HG03432 (cell line): ENCODE data around the gene CHURC1.

Experiments used
- ATAC-seq: cut with Tn5 transposase; IDR thresholded peaks from one replicate; pipeline ENCODE4 v1.9.1; 2021; ENCODE audit warnings: mild to moderate bottlenecking, moderate library complexity; ENCODE audit not compliant: unreplicated experiment

CHURC1 gene

DNA sequence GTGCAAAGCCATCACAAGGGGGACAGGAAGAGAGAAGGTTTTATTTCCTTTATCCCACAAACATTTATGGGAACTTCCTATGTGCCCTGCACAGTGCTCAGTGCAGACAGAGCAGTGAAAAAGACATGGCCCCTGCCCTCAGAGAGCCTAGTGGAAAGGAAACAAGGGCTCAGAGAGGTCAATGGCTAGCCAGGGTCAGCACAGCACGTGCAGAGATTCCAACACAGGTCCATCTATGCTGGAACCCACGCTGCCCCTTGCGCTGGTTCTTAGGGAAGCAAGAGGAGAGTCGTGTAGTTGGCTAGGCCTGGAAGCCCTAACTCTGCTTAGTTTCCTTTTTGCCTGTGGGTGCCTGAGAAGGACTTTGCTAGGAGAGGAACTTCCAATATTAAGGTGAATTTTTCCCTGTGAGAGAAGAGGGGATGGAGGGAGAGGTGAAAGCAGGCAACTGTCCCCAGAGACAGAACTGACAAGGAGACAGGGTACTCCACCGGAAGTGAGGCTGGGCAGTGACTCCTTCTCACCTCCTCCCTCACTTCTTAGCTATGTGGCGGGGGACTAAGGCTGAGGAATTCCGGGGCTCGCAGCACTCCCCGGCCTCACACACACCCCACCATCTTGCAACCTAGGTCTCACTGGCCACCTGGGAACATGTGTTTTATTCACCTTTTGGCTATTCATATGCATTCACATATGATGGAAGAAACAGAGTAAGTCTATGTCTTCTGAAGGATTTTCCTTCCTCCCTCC is 40.4 kb downstream of the CHURC1 start:
- ATAC-seq: no peak

DNA sequence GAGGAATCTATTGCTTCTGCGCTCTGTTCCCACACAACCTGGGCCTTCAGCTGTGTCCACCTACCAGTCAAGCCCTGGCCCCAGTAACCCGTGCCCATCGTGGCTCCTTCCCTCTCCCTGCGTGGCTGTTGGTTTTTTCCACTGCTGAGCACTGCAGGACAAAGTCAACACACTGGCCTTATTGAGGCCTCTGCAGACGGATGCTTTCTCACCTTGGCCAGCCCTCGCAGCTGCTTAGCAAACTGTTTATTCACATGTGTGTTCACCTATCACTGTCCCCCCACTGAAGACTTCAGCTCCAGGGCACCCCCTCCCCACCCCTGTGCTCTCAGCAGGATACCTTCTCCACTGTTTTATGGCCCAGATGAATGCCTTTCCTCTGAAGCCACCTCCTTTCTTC is 41.0 kb downstream of the CHURC1 start:
- ATAC-seq: no peak

- no peak for ATAC-seq
Measured at GRCh38 chr14:64956697-64957406, 42.6 kb downstream of the CHURC1 start.

DNA sequence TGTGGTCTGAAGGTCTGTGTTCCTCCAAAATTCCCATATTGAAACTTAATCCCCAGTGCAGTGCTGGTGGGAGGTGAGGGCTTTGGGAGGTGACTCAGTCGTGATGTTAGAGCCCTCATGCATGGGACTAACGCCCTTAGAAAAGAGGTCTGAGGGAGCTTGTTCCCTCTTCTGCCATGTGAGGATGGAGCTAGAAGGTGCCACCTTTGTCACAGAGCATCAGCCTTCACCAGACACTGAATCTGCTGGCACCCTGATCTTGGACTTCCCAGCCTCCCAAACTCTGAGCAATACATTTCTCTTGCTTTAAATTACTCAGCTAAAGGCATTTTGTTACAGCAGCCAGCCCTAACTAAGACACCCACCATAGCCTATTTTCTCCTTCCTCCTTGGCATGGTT is 43.9 kb downstream of the CHURC1 start:
- no peak for ATAC-seq

GRCh38 chr14:64958743-64959142 is 44.5 kb downstream of the CHURC1 start:
- ATAC-seq: no peak

GRCh38 chr14:64960762-64961276 is 46.6 kb downstream of the CHURC1 start:
- no peak for ATAC-seq

DNA sequence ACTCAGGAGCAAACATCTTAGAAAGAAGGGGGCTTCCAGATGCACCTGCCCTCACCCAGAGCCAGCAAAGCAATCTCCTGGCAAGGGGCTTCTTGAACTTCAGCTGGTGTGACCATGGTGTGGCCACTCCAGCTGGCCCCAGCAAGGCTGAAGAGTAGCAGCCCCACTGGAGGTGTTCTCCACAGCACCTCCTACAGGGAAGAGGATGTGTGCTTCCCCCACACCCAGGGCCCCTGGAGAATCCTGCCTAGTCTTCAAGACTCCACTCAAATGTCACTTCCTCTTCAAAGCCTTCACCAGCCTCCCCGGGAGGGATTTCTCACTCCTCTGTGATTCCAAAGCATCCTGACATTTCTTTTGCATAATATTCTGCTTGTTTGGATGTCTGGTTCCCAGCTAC is 49.4 kb downstream of the CHURC1 start:
- ATAC-seq: no peak

DNA sequence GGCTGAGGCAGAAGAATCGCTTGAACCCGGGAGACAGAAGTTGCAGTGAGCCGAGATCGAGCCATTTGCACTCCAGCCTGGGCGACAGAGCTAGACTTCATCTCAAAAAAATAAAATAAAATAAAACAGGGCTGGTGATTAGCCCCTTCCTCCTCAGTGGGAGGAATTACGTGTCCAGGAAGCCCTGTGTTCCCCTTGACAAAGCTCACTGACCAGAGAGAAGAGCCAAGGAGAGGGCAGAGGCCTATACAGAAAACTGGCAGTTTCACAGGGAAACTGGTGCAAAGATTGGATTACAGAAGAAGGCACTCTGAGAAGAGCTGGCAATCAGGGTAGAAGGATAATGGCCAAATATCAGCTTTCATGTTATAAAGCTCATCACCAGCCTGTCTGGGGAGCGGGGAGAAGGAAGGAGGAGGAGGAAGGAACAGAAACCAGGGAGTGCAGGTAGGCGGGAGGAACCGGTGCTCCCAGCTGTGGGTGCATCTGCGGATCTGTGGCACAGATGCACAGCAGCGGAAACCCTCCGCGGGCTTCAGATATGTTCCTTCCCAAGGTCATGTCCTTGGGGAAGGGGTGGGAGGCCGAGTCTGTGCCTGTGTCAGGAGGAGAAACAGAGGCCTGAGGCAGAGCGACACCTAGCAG is 51.2 kb downstream of the CHURC1 start:
- ATAC-seq: no peak

- ATAC-seq: no peak
Measured at GRCh38 chr14:64966976-64967375, 52.7 kb downstream of the CHURC1 start.

DNA sequence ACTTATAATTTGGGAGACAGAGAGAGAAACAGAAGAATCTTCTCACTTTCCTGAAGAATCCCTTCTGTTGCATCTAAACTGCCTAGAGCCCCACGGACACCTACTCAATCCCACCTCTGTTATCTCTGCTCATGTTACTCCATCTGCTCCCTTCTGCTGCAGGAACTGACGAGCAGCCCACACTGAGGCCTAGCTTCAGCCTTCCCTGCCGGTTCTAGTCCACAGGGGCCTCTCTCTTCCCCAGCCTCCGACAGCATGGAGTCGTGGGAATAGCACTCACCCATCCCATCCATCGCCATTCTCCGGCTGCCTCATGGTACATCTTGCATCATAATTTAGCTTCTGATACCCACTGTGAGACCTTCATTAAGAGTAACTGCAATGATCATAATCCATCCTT is 53.9 kb downstream of the CHURC1 start:
- no peak for ATAC-seq

DNA sequence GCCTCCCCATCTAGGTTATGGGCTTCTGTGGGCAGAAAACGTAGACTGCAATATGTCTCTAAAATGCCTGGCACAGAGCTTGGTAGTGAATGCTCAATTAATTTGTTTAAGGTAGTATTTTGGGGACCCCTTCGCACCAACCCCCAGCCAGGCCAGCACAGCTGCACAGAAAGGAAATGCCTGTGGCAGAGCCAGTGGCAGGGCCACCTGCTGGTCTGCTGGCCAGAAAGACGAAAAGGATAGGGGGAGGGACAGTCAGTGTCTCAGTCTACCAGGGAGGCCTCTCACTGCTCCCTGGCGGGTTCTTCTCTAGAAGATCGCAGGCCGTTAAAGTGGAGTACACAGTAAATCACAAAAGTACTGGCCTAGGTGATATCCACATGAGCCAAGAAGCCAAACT is 54.4 kb downstream of the CHURC1 start:
- no peak for ATAC-seq

GRCh38 chr14:64970041-64970440 is 55.8 kb downstream of the CHURC1 start:
- ATAC-seq: no peak

- no peak for ATAC-seq
Measured at GRCh38 chr14:64970776-64971477, 56.7 kb downstream of the CHURC1 start.

DNA sequence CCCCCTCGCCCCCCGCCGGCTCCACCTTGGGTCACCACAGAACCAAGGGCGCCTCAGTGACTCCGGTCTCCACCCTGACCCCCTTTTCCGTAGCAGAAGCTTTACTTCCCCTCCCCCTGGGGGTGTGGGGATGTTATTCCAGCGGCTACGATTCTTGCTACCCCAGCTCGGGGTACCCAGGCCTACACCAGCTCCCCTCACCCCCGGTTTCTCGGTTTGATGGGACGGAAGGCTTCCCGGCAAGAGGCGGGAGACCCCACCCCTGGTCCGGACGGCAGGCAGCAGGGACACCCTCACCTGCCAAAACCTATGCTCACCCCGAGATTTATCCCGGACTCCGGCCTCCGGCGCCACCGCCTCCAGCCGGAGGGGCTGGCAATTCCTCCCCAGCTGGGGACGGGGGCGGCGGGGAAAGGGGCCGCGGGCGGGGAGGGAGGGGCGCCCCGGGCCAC is 57.3 kb downstream of the CHURC1 start:
- ATAC-seq: no peak

GRCh38 chr14:64971943-64972791 is 57.9 kb downstream of the CHURC1 start, which contains the start of gene RAB15:
Gene RAB15 (minus strand): TSS chr14:64972336. CDS start chr14:64972076, 260 bp downstream.
- ATAC-seq: peak; percentile 60

DNA sequence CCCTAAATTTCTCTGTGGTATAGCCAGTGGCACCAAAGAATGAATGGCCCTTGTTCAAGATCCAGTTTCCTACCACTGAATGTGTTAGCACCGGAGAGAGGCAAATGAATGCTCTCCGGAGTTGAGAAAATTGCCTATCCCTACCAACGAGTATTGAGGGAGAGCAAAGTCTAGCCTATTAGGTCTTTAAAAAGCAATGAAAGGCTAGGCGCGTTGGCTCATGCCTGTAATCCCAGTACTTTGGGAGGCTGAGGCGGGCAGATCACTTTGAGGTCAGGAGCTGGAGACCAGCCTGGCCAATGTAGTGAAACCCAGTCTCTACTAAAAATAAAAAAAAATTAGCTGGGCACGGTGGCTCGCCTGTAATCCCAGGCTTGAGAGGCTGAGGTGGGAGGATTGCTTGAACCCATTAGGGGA is 58.8 kb downstream of the CHURC1 start:
- no peak for ATAC-seq

DNA sequence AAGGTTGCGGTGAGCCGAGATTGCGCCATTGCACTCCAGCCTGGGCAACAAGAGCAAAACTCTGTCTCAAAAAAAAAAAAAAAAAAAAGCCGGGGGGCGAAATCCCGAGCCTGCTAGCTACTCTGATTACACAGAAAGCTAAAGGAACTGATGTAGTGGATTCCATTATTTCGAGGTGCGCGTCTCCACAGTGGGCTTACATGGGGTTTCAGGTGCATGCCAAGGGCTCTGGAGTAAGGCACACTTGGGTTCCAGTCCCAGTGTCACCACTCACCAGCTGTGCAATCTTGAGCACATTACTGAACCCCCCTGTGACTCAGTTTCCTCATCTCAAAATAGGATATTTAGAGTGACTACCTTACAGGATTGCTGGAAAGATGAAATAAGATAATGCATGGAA is 59.6 kb downstream of the CHURC1 start:
- no peak for ATAC-seq

- ATAC-seq: no peak
Measured at GRCh38 chr14:64974563-64974962, 60.3 kb downstream of the CHURC1 start.

GRCh38 chr14:64979336-64980074 is 65.2 kb downstream of the CHURC1 start:
- ATAC-seq: no peak
